ENCODE measurements around the gene TNFRSF8.

The TNFRSF8 gene

GRCh38 chr1:12064073-12064969 is 1.2 kb downstream of the TNFRSF8 start:
- DNase-seq: no peak

DNA sequence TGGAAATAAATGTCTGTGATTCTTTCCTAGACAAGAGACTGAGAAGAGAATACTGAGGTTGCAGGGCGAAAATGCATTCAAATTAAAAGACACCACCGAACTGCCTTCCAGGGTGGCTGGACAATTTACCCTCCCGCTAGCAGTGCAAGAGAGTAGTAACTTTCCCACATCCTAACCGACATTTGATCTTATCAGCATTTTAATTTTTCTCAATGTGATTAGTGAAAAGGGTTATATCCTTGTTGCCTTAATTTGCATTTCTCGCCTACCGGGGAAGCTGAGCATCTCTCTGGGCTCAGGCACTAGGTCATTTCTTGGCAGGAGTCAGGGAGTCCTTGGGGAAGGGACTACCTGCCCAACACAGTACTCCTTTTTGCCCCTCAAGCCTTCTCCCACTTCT is 2.8 kb downstream of the TNFRSF8 start:
- DNase-seq: no peak

DNA sequence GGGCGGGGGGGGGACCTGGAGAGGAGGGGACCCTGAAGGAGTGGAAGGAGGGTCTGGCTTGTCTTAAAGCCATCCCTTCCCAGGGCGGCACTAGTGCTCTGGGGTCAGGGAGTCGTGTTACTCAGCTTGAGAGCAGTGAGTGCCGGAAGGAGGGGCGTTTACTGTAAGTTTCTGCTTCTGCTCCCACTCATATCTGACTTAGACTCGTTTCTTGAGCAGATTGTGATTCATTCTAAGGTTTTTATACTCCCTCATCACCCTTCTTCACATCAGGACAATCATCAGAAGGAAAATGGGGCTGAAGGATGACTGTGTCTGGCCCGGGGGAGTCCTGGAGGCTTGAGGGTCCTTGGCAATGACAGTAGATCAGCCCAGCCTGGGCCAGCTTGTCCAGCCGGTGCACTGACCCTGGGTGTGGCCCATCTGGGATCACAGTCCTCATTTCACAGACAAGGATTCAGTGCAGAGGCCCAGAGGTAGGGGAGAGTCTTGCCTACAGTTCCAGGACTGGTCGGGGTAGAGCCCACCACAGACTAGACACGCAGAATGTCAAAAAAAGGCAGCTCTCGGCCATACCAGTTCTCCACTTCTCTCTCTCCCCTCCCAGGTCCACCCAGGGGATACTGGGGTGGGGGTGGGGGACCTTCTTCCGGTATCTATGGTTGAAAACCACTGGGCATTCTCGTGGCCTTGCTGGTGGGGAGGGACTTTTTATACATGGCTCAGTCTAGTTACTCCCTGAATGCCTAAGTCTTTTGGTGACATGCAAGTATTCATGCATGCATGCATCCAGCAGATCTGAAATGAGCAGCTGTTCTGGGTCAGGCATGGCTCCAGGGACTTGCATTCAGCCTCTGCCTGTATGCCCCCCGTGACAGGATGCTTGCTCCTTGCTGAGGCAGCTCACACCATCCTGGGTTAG is 5.1 kb downstream of the TNFRSF8 start:
- peak; percentile 18 for DNase-seq

DNA sequence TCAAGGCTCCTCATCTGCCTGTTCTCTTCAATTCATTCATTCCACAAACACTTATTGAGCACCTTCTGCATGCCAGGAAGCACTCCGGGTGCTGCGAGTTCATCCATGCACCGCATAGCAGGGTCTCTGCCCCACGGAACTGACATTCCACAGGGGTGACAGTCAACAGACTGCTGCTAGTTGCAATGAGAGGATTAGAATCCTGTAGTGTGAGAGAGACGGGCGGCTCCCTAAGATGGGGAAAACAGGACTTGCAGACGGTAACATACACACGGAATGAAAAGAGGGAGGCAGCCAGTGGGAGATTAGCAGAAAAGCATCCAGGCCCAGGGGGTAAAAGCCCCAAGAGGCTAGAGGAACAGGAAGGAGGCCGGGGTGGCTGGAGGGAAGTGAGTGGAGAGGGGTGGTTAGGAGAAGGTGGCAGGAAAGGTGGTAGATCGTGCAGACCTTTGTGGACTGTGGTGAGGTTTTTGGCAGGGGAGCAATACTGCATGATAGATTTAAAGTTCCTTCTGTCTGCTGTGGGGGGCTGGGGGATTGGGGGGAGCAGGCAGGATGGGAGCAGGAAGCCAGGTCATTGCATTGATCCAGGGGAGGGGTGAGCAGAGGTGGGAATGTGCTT is 6.6 kb downstream of the TNFRSF8 start:
- no peak for DNase-seq

DNA sequence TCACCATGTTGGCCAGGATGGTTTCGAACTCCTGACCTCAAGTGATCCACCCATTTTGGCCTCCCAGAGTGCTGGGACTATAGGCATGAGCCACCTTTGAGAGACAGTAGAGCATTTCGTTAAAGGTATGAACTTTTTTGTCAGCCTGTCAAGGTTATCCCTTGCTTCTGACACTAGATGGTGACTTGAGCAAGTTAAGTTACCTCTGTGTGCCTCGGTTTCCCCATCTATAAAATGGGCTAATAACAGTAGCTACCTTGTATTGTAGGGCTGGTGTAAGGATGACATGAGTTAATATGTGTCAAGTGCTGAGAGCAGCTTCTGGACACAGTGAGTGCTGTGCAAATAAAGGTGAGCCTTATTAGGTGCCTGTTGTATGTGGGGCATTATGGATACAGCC is 8.8 kb downstream of the TNFRSF8 start:
- no peak for DNase-seq

DNA sequence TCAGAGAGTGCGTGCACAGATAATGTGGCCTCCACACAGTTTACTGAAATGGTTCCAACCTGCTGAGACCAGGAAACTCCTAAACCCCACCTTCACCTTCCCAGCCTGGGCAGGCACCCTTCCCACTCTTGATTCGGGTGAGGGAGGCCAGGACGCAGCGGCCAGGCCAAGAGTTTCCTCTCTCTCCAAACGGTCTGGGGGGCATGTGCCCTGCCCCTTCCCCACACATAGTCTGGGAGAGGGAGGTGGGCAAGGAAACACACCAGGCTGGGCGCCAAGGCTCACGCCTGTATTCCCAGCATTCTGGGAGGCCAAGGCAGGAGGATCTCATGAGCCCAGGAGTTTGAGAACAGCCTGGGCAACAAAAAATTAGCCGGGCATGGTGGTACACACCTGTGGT is 9.6 kb downstream of the TNFRSF8 start:
- DNase-seq: no peak

DNA sequence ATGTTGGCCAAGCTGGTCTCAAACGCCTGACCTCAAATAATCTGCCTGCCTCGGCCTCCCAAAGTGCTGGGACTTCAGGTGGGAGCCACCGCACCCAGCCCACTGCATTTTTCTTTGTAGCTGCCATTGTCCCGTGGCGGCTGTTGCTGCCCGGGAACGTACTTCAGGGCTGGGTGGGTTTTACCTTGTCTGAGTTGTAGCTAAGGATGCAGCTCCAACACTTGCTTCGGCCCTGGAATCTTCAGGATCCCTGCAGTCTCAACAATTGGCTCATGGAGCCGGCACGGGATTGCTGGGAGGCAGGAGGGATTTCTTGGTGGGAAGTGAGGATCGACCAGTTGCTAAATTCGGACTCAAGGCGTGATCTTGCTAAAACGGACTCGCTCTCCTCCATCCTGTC is 10.7 kb downstream of the TNFRSF8 start:
- DNase-seq: no peak

GRCh38 chr1:12075195-12076114 is 12.4 kb downstream of the TNFRSF8 start:
- DNase-seq: no peak

- DNase-seq: no peak
Observed at GRCh38 chr1:12076425-12077005, 13.4 kb downstream of the TNFRSF8 start.

DNA sequence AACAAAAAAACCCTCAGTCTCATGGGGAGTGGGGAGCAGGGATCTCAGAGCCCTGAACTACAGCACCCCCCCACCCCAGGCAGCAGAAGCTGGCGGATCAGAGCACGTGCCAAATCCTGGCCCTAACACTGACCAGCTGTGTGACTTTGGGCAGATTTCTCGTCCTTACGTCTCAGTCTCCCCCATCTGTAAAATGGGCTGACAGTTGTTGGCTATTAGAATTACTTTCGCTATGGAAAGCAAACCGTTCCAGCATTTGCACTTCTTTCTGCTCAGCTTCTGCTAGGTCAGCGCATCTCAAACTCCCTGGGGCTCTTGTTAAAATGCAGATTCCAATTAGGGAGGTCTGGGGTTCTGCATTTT is 15.5 kb downstream of the TNFRSF8 start:
- no peak for DNase-seq

- no peak for DNase-seq
Observed at GRCh38 chr1:12078938-12079861, 16.1 kb downstream of the TNFRSF8 start.

DNA sequence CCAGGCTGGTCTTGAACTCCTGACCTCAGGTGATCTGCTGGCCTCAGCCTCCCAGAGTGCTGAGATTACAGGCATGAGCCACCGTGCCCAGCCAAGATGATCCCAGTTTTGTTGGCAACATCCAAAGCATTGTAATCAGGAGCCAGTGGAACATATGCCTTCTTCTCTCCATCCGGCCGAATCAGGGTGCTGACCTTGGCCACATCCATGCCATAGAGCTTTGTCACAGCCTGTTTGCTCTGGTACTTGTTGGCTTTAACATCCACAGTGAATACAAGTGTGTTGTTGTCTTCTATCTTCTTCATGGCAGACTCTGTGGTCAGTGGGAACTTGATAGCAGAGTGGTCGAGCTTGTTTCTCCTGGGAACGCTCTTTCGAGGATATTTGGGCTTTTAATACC is 17.1 kb downstream of the TNFRSF8 start:
- DNase-seq: no peak

GRCh38 chr1:12080773-12081556 is 17.9 kb downstream of the TNFRSF8 start:
- DNase-seq: no peak

DNA sequence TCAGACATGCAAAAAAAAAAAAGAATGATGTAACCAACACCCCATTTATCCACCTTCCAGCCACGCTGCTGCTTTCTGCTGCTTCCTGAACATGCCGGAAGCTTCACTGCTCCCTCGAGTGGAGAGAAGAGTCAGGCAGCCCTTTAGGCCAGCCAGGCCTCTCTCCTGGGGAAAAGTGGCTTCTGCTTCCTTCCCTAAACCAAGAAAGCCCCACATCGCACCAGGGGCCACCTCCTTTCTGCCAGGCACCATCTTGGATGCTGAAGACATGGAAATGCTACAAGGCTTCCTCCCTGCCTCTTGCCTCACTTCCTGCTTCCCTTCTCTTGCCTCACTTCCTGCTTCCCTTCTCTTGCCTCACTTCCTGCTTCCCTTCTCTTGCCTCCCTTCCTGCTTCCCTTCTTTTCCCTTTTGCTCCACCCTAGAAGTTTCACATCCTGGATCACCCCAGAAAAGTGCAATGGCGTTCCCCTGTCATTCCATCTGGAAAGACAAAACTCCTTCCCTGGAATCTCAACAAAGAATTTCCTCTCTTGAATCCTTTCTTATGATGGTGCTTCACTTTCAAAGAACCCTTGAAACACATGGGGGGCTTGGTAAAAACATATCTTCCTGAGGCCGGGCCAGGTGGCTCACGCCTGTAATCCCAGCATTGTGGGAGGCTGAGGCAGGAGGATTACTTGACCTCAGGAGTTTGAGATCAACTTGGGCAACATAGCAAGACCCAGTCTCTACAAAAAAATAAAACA is 18.7 kb downstream of the TNFRSF8 start:
- DNase-seq: no peak

DNA sequence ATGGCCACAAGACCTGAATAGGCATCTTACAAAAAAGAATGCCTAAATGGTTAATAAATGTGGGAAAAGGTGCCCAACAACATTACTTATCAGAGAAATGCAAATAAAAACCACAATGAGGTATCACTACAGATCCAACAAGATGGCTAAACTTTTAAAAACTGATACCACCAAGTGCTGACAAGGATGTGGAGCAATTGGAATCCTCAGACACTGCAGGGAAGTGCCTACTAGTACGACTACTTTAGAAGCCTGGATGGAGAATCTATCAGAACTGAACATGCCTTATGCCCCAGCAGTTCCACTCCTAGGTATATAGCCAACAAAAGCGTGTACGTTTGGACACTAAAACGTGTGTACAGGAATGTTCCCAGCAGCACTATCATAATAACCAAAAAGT is 19.9 kb downstream of the TNFRSF8 start:
- no peak for DNase-seq

DNA sequence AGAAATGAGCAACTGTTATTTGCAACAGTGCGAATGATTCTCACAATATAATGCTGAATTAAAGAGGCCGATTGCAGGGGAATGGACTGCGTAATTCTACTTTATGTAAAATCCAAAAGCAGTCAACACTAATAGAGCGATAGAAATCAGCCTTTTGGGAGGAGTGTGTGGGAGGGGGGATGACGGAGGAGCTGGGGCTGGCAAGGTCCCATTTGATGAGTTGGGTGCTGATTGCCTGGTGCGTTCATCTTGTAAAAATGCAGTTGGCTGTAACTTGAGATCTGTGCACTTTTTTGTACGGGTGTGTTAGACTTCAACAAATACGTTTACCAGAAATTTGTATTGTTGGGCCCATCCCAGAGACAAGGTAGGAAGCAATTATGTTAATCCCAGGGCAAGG is 20.7 kb downstream of the TNFRSF8 start:
- DNase-seq: no peak

DNA sequence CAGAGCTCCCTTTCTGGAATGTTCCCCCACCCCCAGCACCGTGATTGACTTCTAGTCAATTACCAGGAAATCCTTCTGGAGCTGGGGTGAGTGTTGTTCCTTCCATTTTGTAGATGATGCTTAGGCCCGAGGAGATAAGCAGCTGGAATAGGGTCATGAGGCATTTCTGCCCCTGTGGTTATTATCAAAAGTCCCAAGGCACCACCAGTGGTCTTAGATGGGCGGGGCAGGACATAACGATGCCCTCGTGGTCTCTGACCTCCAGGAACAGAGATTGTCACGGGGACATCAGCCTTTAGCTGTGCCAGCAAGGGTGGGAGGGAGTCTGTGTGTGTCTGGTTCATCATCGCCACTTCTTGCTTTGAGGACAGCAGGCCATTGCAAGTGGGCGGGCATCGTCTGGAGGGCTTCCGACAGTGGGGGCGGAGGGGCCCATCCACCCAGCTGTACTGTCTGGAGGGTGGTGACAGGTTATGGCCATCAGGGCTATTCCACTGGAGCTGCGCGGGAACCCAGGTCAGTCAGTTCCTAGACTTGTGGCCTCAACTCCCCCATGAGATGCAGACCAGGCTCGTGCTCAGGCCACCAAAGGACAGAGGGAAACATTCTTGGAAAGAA is 22.6 kb downstream of the TNFRSF8 start:
- DNase-seq: no peak

GRCh38 chr1:12087797-12088314 is 24.8 kb downstream of the TNFRSF8 start:
- no peak for DNase-seq

- no peak for DNase-seq
Observed at GRCh38 chr1:12088607-12089006, 25.5 kb downstream of the TNFRSF8 start.

Data from NCI-H2171 (cell line).